Hepatic stellate cell (primary cell): ENCODE measurements around the gene SEPTIN8.

Source experiments
- DNase-seq: peaks from one replicate; pipeline ENCODE4 v3.0.0; 2011; ENCODE audit warnings: low spot score

Gene SEPTIN8

GRCh38 chr5:132764671-132765238, 12.3 kb downstream of the SEPTIN8 start:
- DNase-seq: no peak

GRCh38 chr5:132764051-132764450, 13.0 kb downstream of the SEPTIN8 start:
- no peak for DNase-seq

GRCh38 chr5:132763181-132764036, 13.6 kb downstream of the SEPTIN8 start:
- no peak for DNase-seq

- no peak for DNase-seq
These were observed 14.6 kb downstream of the SEPTIN8 start for GRCh38 chr5:132762246-132763000.

GRCh38 chr5:132761321-132762240, 15.5 kb downstream of the SEPTIN8 start:
- DNase-seq: no peak

- no peak for DNase-seq
These were observed 16.3 kb downstream of the SEPTIN8 start for GRCh38 chr5:132760601-132761317.

GRCh38 chr5:132760049-132760420, 17.0 kb downstream of the SEPTIN8 start:
- no peak for DNase-seq

- no peak for DNase-seq
These were observed 17.7 kb downstream of the SEPTIN8 start for GRCh38 chr5:132759114-132760048.

- no peak for DNase-seq
These were observed 18.6 kb downstream of the SEPTIN8 start for GRCh38 chr5:132758451-132758850.

- DNase-seq: no peak
These were observed 20.5 kb downstream of the SEPTIN8 start for GRCh38 chr5:132756542-132756941.

GRCh38 chr5:132754947-132755346, 22.1 kb downstream of the SEPTIN8 start:
- DNase-seq: no peak

- DNase-seq: no peak
These were observed 22.9 kb downstream of the SEPTIN8 start for GRCh38 chr5:132754111-132754510.

- peak; percentile 43 for DNase-seq
These were observed 23.7 kb downstream of the SEPTIN8 start for GRCh38 chr5:132753135-132753987.

GRCh38 chr5:132752581-132753125, 24.4 kb downstream of the SEPTIN8 start:
- no peak for DNase-seq

- no peak for DNase-seq
These were observed 25.0 kb downstream of the SEPTIN8 start for GRCh38 chr5:132751971-132752580.

- peak; percentile 80 for DNase-seq
These were observed 25.6 kb downstream of the SEPTIN8 start for GRCh38 chr5:132751444-132751843.

GRCh38 chr5:132750471-132751230, 26.4 kb downstream of the SEPTIN8 start:
- no peak for DNase-seq

- no peak for DNase-seq
These were observed 27.5 kb downstream of the SEPTIN8 start for GRCh38 chr5:132749506-132749905.
